Stimulated activated naive CD4-positive, alpha-beta T cell treated with Interleukin-2 at 50 U/mL for 16 hours (primary cell): Measurements from ENCODE around the gene CHMP4B.
"Not testable (repeated sequence)": the region's sequence is repeated elsewhere in the genome, so short reads cannot be mapped to it uniquely, and the experiment has no call there.

ENCODE experiments used
- DNase-seq: peaks from one replicate; lab custom pipeline; 2025; lab: John Stamatoyannopoulos, UW

The CHMP4B gene

GRCh38 chr20:33789858-33790182 is 21.3 kb upstream of the CHMP4B start:
- DNase-seq: no peak

- DNase-seq: no peak
These were observed 20.6 kb upstream of the CHMP4B start for GRCh38 chr20:33790566-33790965.

GRCh38 chr20:33791021-33791420 is 20.1 kb upstream of the CHMP4B start:
- DNase-seq: no peak

- DNase-seq: no peak
These were observed 19.6 kb upstream of the CHMP4B start for GRCh38 chr20:33791540-33791939.

GRCh38 chr20:33791959-33792597 is 19.1 kb upstream of the CHMP4B start:
- DNase-seq: peak; percentile 20

GRCh38 chr20:33792598-33792989 is 18.6 kb upstream of the CHMP4B start:
- not testable (repeated sequence) for DNase-seq

GRCh38 chr20:33793011-33793931 is 17.9 kb upstream of the CHMP4B start:
- DNase-seq: no peak

- no peak for DNase-seq
These were observed 14.8 kb upstream of the CHMP4B start for GRCh38 chr20:33796263-33796906.

GRCh38 chr20:33796907-33797544 is 14.1 kb upstream of the CHMP4B start:
- no peak for DNase-seq

- DNase-seq: no peak
These were observed 12.7 kb upstream of the CHMP4B start for GRCh38 chr20:33798444-33798843.

GRCh38 chr20:33803921-33804337 is 7.2 kb upstream of the CHMP4B start:
- DNase-seq: no peak

- no peak for DNase-seq
These were observed 2.8 kb upstream of the CHMP4B start for GRCh38 chr20:33808388-33808787.

- no peak for DNase-seq
These were observed 889 bp upstream of the CHMP4B start for GRCh38 chr20:33810259-33810658.

- no peak for DNase-seq
These were observed 616 bp downstream of the CHMP4B start for GRCh38 chr20:33811776-33812151.

- DNase-seq: peak; percentile 21
These were observed 1.2 kb downstream of the CHMP4B start for GRCh38 chr20:33812152-33812849.

GRCh38 chr20:33812908-33813462 is 1.8 kb downstream of the CHMP4B start:
- no peak for DNase-seq

- DNase-seq: no peak
These were observed 3.1 kb downstream of the CHMP4B start for GRCh38 chr20:33814238-33814712.

- no peak for DNase-seq
These were observed 4.5 kb downstream of the CHMP4B start for GRCh38 chr20:33815671-33816070.

GRCh38 chr20:33816191-33816590 is 5.0 kb downstream of the CHMP4B start:
- DNase-seq: no peak

- DNase-seq: no peak
These were observed 6.3 kb downstream of the CHMP4B start for GRCh38 chr20:33817411-33817810.

- DNase-seq: no peak
These were observed 8.3 kb downstream of the CHMP4B start for GRCh38 chr20:33819456-33819855.
